ENCODE data around the gene RGL3. TPM values are rescaled to one million over a fixed set of nuclear protein-coding genes. Genes with fewer than 3 reads are reported as not detected.
"Not testable (repeated sequence)": the region's sequence is repeated elsewhere in the genome, so short reads cannot be mapped to it uniquely, and the experiment has no call there.

RGL3 gene
- total and polyA plus RNA-seq, 5 experiments from 2014 or later = not detected

- Mint-ChIP-seq H3K27me3 (peaks cover 0 to 8% (median 7%) of the 10 kb centered on the region in 5 donors), H3K4me3 (no peak overlapping the region), H3K27ac (peak overlapping the region in 1 of 10 donors; percentile 24), H3K4me1 (peaks cover 2 to 5% (median 4%) of the 10 kb centered on the region in 4 donors), H3K9me3 (no peaks in the 10 kb centered on the region), H3K36me3 (peaks cover 0 to 14% (median 0%) of the 10 kb centered on the region in 3 donors)
- POLR2A ChIA-PET = interaction anchor here (0.7 to 2.4 kb wide), 2 partner anchors 14 to 22 kb away, joined by 3 to 6 read pairs; partner anchors contain the start of genes CCDC159 and TMEM205
- DNase-seq (no peak), ATAC-seq (no peak)
Measured at GRCh38 chr19:11361037-11361770, 57.9 kb downstream of the RGL3 start.

GRCh38 chr19:11359421-11359820, 59.7 kb downstream of the RGL3 start:
- no peaks in the 10 kb centered on the region for H3K9me3 Mint-ChIP-seq
- peaks cover 4 to 17% (median 15%) of the 10 kb centered on the region in 5 donors for H3K27me3 Mint-ChIP-seq
- H3K27ac Mint-ChIP-seq = no peak overlapping the region
- H3K4me3 Mint-ChIP-seq = no peak overlapping the region
- H3K36me3 Mint-ChIP-seq = no peaks in the 10 kb centered on the region
- POLR2A ChIA-PET = no interaction called here
- DNase-seq (no peak), ATAC-seq (no peak)
- H3K4me1 Mint-ChIP-seq = peaks cover 9 to 18% (median 15%) of the 10 kb centered on the region in 4 donors

DNA sequence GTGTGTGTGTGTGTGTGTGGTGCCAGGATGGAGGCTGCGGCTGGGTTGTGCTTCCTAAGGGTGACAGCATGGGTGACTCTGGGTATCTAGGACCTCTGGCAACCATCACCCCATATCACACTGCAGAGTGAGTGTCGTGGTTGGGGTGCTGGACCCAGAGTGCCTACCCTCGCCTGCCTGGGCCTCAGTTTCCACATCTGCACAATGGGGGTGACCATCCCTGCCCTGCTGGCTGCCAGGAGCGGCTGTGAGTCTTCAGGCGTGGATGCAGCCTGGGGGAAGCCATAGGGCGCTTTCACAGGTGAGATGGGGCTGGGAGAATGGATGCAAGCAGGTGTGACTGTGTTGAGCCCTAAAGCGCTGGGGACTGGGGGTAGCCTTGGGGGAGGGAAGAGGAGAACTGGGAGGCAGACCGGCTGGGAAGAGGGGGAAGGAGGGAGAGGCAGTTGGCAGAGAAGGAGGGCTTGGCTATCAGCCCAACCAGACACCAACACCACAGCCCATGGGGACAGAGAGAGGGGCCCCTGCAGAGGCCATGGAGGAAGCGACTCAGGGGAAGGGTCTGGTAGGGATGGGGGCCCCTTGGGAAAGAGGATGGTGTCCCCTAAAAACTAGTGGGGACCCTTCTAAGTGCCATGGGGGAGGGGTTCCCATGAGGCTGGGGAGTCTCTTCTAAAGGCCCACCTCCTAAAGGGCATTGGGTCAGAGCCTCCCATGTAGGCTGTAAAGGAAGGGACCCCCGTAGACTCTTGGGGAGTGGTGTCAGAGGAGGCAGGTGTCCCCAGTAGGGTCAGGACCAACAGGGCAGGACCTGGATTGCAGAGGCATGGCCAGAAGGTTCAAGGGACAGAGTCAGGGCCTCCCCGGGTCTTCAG, 62.2 kb downstream of the RGL3 start:
- peak overlapping the region in 4 of 10 donors; percentile 17 to 84 (median 79) for H3K4me3 Mint-ChIP-seq
- peaks cover 9 to 21% (median 16%) of the 10 kb centered on the region in 4 donors for H3K4me1 Mint-ChIP-seq
- no peak for ATAC-seq
- H3K27me3 Mint-ChIP-seq = peaks cover 4 to 17% (median 15%) of the 10 kb centered on the region in 5 donors
- no peaks in the 10 kb centered on the region for H3K9me3 Mint-ChIP-seq
- POLR2A ChIA-PET = no interaction called here
- H3K27ac Mint-ChIP-seq = no peak overlapping the region
- H3K36me3 Mint-ChIP-seq = no peaks in the 10 kb centered on the region
- DNase-seq = no peak

- Mint-ChIP-seq H3K4me3 (peak overlapping the region; percentile 66 to 86 (median 77)), H3K4me1 (peaks cover 9 to 21% (median 16%) of the 10 kb centered on the region in 4 donors), H3K36me3 (no peaks in the 10 kb centered on the region), H3K27me3 (peaks cover 4 to 17% (median 15%) of the 10 kb centered on the region in 5 donors), H3K27ac (peak overlapping the region in 6 of 10 donors; percentile 3 to 75 (median 52)), H3K9me3 (no peaks in the 10 kb centered on the region)
- DNase-seq (no peak), ATAC-seq (no peak)
- POLR2A ChIA-PET = no interaction called here
Measured at GRCh38 chr19:11356074-11356397, 63.1 kb downstream of the RGL3 start.

DNA sequence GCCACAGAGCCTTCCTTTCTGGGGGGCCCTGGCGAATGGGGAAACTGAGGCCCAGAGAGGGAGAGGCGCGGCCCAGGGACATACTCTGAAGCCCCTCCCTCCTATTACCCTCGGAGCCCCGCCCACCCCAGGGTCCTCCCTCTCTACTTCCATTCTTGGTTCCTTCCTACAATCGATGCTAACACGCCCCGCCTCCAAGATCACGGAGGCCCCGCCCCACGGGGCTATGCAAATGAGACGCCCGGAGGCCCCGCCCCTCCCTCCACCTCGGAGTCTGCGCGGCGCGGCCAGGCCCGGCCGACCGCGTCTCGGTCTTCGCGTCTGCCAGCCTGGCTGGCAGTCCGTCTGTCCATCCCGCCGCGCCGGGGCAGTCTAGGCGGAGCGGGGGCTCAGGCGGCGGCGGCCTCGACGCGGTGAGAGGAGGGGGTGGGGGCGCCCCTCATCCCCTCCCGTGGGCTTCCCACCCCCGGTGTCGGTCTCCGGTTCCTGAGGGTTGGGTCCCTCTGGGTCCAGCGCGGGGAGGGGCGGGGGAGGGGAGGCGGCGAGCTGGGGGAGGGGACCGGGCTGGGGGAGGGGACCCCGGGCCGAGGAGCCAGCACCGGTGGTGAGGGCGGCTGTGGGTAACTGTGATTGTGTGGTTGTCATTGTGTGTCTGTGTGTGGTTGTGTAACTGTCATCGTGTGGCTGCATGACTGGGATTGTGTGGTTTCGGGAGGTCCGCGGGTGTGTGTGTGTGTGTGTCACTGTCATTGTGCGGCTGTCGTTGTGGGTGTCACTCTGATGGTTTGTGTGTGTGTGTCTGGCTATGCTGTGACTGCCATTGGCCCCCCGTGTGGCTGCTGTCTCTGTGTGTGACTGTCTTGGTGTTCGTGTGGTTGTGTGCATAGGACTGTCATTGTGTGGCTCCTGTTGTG, 63.7 kb downstream of the RGL3 start, which contains the start of gene PLPPR2:
Gene PLPPR2 (plus strand): TSS at position 273 of the 914 bp plus-strand sequence. CDS start 2,242 bp downstream, outside the sequence.
- Mint-ChIP-seq H3K36me3 (no peaks in the 10 kb centered on the region), H3K27ac (peak within 1 kb of the TSS in 7 of 10 donors; percentile 3 to 75 (median 47)), H3K4me1 (peaks cover 9 to 21% (median 17%) of the 10 kb centered on the region in 4 donors), H3K27me3 (peaks cover 4 to 17% (median 15%) of the 10 kb centered on the region in 5 donors), H3K9me3 (no peaks in the 10 kb centered on the region), H3K4me3 (peak within 1 kb of the TSS; percentile 66 to 86 (median 77))
- DNase-seq (peak; percentile 58 to 86 (median 75)), ATAC-seq (peak; percentile 96)
- POLR2A ChIA-PET = no interaction called here

DNA sequence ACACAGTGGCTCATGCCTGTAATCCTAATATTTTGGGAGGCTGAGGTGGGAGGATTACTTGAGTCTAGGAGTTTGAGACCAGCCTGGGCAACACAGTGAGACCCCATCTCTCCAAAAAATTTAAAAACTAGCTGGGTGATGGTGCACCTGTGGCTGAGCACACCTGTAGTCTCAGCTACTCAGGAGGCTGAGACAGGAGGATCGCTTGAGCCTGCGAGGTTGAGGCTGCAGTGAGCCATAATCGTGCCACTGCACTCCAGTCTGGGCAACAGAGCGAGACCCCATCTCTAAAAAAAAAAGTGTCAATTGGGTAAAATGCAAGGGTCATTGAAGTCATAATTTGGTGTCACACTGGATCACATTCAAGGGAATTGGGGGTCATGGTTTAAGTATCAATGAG, 65.0 kb downstream of the RGL3 start:
- Mint-ChIP-seq H3K27me3 (peaks cover 4 to 17% (median 15%) of the 10 kb centered on the region in 5 donors), H3K4me3 (peak overlapping the region in 6 of 10 donors; percentile 24 to 84 (median 46)), H3K4me1 (peaks cover 9 to 21% (median 17%) of the 10 kb centered on the region in 4 donors)
- H3K36me3 Mint-ChIP-seq, ATAC-seq, POLR2A ChIA-PET, H3K27ac Mint-ChIP-seq, DNase-seq, H3K9me3 Mint-ChIP-seq: not testable (repeated sequence)

DNA sequence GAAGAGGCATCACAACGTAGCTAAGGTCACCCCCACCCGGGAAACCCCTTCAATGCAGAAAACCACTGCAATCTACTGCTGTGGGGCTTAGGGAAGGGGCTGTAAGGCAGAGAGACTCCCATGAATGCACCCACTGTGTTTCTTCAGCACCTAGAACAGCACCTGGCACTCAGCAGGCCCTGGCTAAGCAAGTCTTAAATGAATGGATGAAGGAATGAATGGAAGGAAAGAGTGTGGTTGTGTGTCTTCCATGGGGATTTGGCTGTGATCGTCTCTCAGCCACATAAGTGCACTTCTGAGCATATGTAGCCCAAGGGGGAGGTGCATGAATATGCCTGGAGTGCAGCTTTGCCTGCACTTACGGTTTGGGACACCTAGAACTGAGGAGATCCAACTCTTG, 69.9 kb downstream of the RGL3 start:
- peaks cover 0 to 7% (median 0%) of the 10 kb centered on the region in 9 donors for H3K9me3 Mint-ChIP-seq
- no peaks in the 10 kb centered on the region for H3K36me3 Mint-ChIP-seq
- no peak for DNase-seq
- ATAC-seq = no peak
- H3K4me1 Mint-ChIP-seq = peaks cover 20 to 35% (median 31%) of the 10 kb centered on the region in 4 donors
- H3K27me3 Mint-ChIP-seq = no peaks in the 10 kb centered on the region
- peak overlapping the region in 1 of 10 donors; percentile 41 for H3K4me3 Mint-ChIP-seq
- H3K27ac Mint-ChIP-seq = no peak overlapping the region
- POLR2A ChIA-PET = interaction anchor here (1.1 kb wide), 1 partner anchor 10 kb away, joined by 3 read pairs; the partner anchor contains the start of gene RAB3D

- H3K27me3 Mint-ChIP-seq = no peaks in the 10 kb centered on the region
- H3K27ac Mint-ChIP-seq = peak overlapping the region in 4 of 10 donors; percentile 29 to 92 (median 65)
- peaks cover 20 to 36% (median 33%) of the 10 kb centered on the region in 4 donors for H3K4me1 Mint-ChIP-seq
- no peak for DNase-seq
- POLR2A ChIA-PET = interaction anchor here (0.5 to 1.9 kb wide), 5 partner anchors 13 to 844 kb away, joined by 3 to 40 read pairs (median 6); partner anchors contain the start of gene SWSAP1
- H3K9me3 Mint-ChIP-seq = peaks cover 0 to 7% (median 0%) of the 10 kb centered on the region in 9 donors
- H3K36me3 Mint-ChIP-seq = peaks cover 0 to 3% (median 0%) of the 10 kb centered on the region in 3 donors
- no peak for ATAC-seq
- H3K4me3 Mint-ChIP-seq = peak overlapping the region; percentile 89 to 99 (median 94)
Measured at GRCh38 chr19:11347546-11348039, 71.5 kb downstream of the RGL3 start.

- Mint-ChIP-seq H3K4me3 (peak within 1 kb of the TSS; percentile 89 to 99 (median 94)), H3K36me3 (peaks cover 0 to 5% (median 0%) of the 10 kb centered on the region in 3 donors), H3K9me3 (peaks cover 0 to 7% (median 0%) of the 10 kb centered on the region in 9 donors), H3K4me1 (peaks cover 20 to 36% (median 33%) of the 10 kb centered on the region in 4 donors), H3K27me3 (no peaks in the 10 kb centered on the region), H3K27ac (peak within 1 kb of the TSS; percentile 85 to 98 (median 92))
- POLR2A ChIA-PET = interaction anchor here (0.5 to 1.9 kb wide), 10 partner anchors 9 to 510 kb away, joined by 3 to 40 read pairs (median 4); partner anchors contain the start of genes ODAD3, PRKCSH, SWSAP1 and TMED1
- DNase-seq = peak; percentile 88 to 99 (median 98)
- peak; percentile 97 to 99 for ATAC-seq
Measured at GRCh38 chr19:11346104-11346940, 72.8 kb downstream of the RGL3 start, which contains the start of the genes CCDC159 and TMEM205. TSS of gene CCDC159 (plus strand) at chr19:11346519. CDS start at chr19:11346607, 88 bp downstream. TSS of gene TMEM205 (minus strand) at chr19:11346268. CDS start at chr19:11345619, 649 bp downstream.

- POLR2A ChIA-PET = interaction anchor here (0.6 to 1.8 kb wide), 4 partner anchors 28 to 90 kb away, joined by 3 to 40 read pairs (median 8); partner anchors contain the start of genes ODAD3, PRKCSH and SWSAP1
- no peak for DNase-seq
- Mint-ChIP-seq H3K27me3 (no peaks in the 10 kb centered on the region), H3K9me3 (peaks cover 0 to 7% (median 0%) of the 10 kb centered on the region in 9 donors), H3K4me3 (peak overlapping the region; percentile 89 to 99 (median 94)), H3K4me1 (peaks cover 17 to 36% (median 33%) of the 10 kb centered on the region in 4 donors), H3K27ac (peak overlapping the region; percentile 31 to 95 (median 90)), H3K36me3 (peaks cover 0 to 5% (median 0%) of the 10 kb centered on the region in 3 donors)
- no peak for ATAC-seq
Measured at GRCh38 chr19:11345122-11345803, 73.9 kb downstream of the RGL3 start.

Data from naive thymus-derived CD8-positive, alpha-beta T cell (primary cell).